HG02763 (cell line): ENCODE data around the gene RARRES1.

Experiments used
- ATAC-seq: cut with Tn5 transposase; IDR thresholded peaks from one replicate; pipeline ENCODE4 v1.9.1; 2021; ENCODE audit warnings: mild to moderate bottlenecking, moderate library complexity; ENCODE audit not compliant: unreplicated experiment

The RARRES1 gene

GRCh38 chr3:158731938-158732855 lies at the start of gene RARRES1:
Gene RARRES1, minus strand, starts transcription at chr3:158732457. Its CDS starts 42 bp downstream, at chr3:158732415.
- peak; percentile 73 for ATAC-seq

GRCh38 chr3:158781849-158782248 lies 49.6 kb upstream of the RARRES1 start:
- ATAC-seq = no peak

GRCh38 chr3:158781191-158781590 lies 48.9 kb upstream of the RARRES1 start:
- no peak for ATAC-seq

GRCh38 chr3:158780766-158781165 lies 48.5 kb upstream of the RARRES1 start:
- no peak for ATAC-seq

GRCh38 chr3:158777161-158777873 lies 45.1 kb upstream of the RARRES1 start:
- no peak for ATAC-seq

- no peak for ATAC-seq
Observed at GRCh38 chr3:158776531-158776930, 44.3 kb upstream of the RARRES1 start.

- ATAC-seq = no peak
Observed at GRCh38 chr3:158775426-158776410, 43.5 kb upstream of the RARRES1 start.

- no peak for ATAC-seq
Observed at GRCh38 chr3:158774965-158775364, 42.7 kb upstream of the RARRES1 start.

GRCh38 chr3:158773845-158774830 lies 41.9 kb upstream of the RARRES1 start:
- ATAC-seq = no peak

GRCh38 chr3:158773166-158773565 lies 40.9 kb upstream of the RARRES1 start:
- no peak for ATAC-seq

GRCh38 chr3:158771982-158772381 lies 39.7 kb upstream of the RARRES1 start:
- ATAC-seq = no peak

- no peak for ATAC-seq
Observed at GRCh38 chr3:158771577-158771976, 39.3 kb upstream of the RARRES1 start.

GRCh38 chr3:158770741-158771350 lies 38.6 kb upstream of the RARRES1 start:
- no peak for ATAC-seq

- no peak for ATAC-seq
Observed at GRCh38 chr3:158769952-158770740, 37.9 kb upstream of the RARRES1 start.

- ATAC-seq = no peak
Observed at GRCh38 chr3:158769549-158769948, 37.3 kb upstream of the RARRES1 start.

- ATAC-seq = no peak
Observed at GRCh38 chr3:158768881-158769543, 36.8 kb upstream of the RARRES1 start.

GRCh38 chr3:158768361-158768787 lies 36.1 kb upstream of the RARRES1 start:
- ATAC-seq = no peak

GRCh38 chr3:158766364-158766763 lies 34.1 kb upstream of the RARRES1 start:
- ATAC-seq = no peak
